Activated CD4-positive, CD25-positive, alpha-beta regulatory T cell treated with anti-CD3 and anti-CD28 coated beads, Interleukin-2, amount 50 U/mL, for 16 hours (primary cell): ENCODE measurements around the gene PIGZ.

Source experiments
- DNase-seq: peaks from one replicate; pipeline ENCODE4 v3.0.0-alpha.2; 2020; ENCODE audit warnings: low read depth, low spot score

PIGZ gene

GRCh38 chr3:196968233-196969133 lies at the start of gene PIGZ:
Gene PIGZ, minus strand, starts transcription at chr3:196968833. Its CDS starts 16,802 bp downstream, at chr3:196952031.
- DNase-seq = no peak

GRCh38 chr3:197017003-197017402 lies 48.4 kb upstream of the PIGZ start:
- no peak for DNase-seq

GRCh38 chr3:197015790-197016736 lies 47.4 kb upstream of the PIGZ start:
- no peak for DNase-seq

GRCh38 chr3:197014942-197015575 lies 46.4 kb upstream of the PIGZ start:
- no peak for DNase-seq

- no peak for DNase-seq
Observed at GRCh38 chr3:197014024-197014423, 45.4 kb upstream of the PIGZ start.

GRCh38 chr3:197012540-197012883 lies 43.9 kb upstream of the PIGZ start:
- no peak for DNase-seq

GRCh38 chr3:197011780-197012539 lies 43.3 kb upstream of the PIGZ start:
- no peak for DNase-seq

- DNase-seq = no peak
Observed at GRCh38 chr3:197010556-197011351, 42.1 kb upstream of the PIGZ start.

- no peak for DNase-seq
Observed at GRCh38 chr3:197009532-197010019, 40.9 kb upstream of the PIGZ start.

- DNase-seq = no peak
Observed at GRCh38 chr3:197008436-197009209, 40.0 kb upstream of the PIGZ start.

GRCh38 chr3:197007953-197008352 lies 39.3 kb upstream of the PIGZ start:
- no peak for DNase-seq

GRCh38 chr3:197007296-197007940 lies 38.8 kb upstream of the PIGZ start:
- no peak for DNase-seq

GRCh38 chr3:197006860-197007259 lies 38.2 kb upstream of the PIGZ start:
- no peak for DNase-seq

- DNase-seq = no peak
Observed at GRCh38 chr3:197006446-197006845, 37.8 kb upstream of the PIGZ start.

GRCh38 chr3:197003461-197004385 lies 35.1 kb upstream of the PIGZ start:
- DNase-seq = no peak

- DNase-seq = peak; percentile 55
Observed at GRCh38 chr3:197002701-197003454, 34.2 kb upstream of the PIGZ start.
